ENCODE data around the gene RNF220.

The RNF220 gene

GRCh38 chr1:44587796-44588460 is 182.9 kb downstream of the RNF220 start:
- Histone ChIP-seq H3K4me2 (ENCODE audit: low read length) (no peak overlapping the region), H3K9me2 (replicated peaks; ENCODE audit: control insufficient read depth, low read length) (no peaks in the 10 kb centered on the region), H3K9me3 (ENCODE audit: control insufficient read depth, insufficient read depth, low read length) (no peaks in the 10 kb centered on the region), H4K20me1 (ENCODE audit: control insufficient read depth, insufficient read depth, low read depth, low read length) (no peaks in the 10 kb centered on the region), H3K27me3 (ENCODE audit: control insufficient read depth, low read length) (peaks cover 4% of the 10 kb centered on the region; the same call in 1 of the 2 replicates), H3K79me2 (ENCODE audit: control insufficient read depth, low read length) (no peaks in the 10 kb centered on the region), H3K4me3 (ENCODE audit: low read length) (no peak overlapping the region), H3K36me3 (ENCODE audit: control insufficient read depth, low read length) (no peaks in the 10 kb centered on the region), H3K27ac (ENCODE audit: low read depth, low read length) (no peak overlapping the region), H3K4me1 (ENCODE audit: control insufficient read depth, low read length) (no peaks in the 10 kb centered on the region), H3F3A (ENCODE audit: control insufficient read depth, insufficient read depth) (no peaks in the 10 kb centered on the region)
- TF ChIP-seq CTCF (IDR thresholded peaks at IDR 0.05; ENCODE audit: low read depth, low read length, poor library complexity, severe bottlenecking) (no peak), EZH2phosphoT487 (IDR thresholded peaks at IDR 0.05; ENCODE audit: borderline replicate concordance, low read length) (no peak)

- Histone ChIP-seq H3K9me3 (ENCODE audit: control insufficient read depth, insufficient read depth, low read length) (no peaks in the 10 kb centered on the region), H3K79me2 (ENCODE audit: control insufficient read depth, low read length) (no peaks in the 10 kb centered on the region), H3K27ac (ENCODE audit: low read depth, low read length) (no peak overlapping the region), H3K4me2 (ENCODE audit: low read length) (no peak overlapping the region), H3K9me2 (replicated peaks; ENCODE audit: control insufficient read depth, low read length) (no peaks in the 10 kb centered on the region), H3K27me3 (ENCODE audit: control insufficient read depth, low read length) (peaks cover 4% of the 10 kb centered on the region; the same call in 1 of the 2 replicates), H3K4me1 (ENCODE audit: control insufficient read depth, low read length) (no peaks in the 10 kb centered on the region), H3K4me3 (ENCODE audit: low read length) (no peak overlapping the region), H4K20me1 (ENCODE audit: control insufficient read depth, insufficient read depth, low read depth, low read length) (no peaks in the 10 kb centered on the region), H3F3A (ENCODE audit: control insufficient read depth, insufficient read depth) (no peaks in the 10 kb centered on the region), H3K36me3 (ENCODE audit: control insufficient read depth, low read length) (no peaks in the 10 kb centered on the region)
- TF ChIP-seq EZH2phosphoT487 (IDR thresholded peaks at IDR 0.05; ENCODE audit: borderline replicate concordance, low read length) (no peak), CTCF (IDR thresholded peaks at IDR 0.05; ENCODE audit: low read depth, low read length, poor library complexity, severe bottlenecking) (no peak)
Observed at GRCh38 chr1:44588551-44589210, 183.6 kb downstream of the RNF220 start.

- H3K4me1 ChIP-seq (ENCODE audit: control insufficient read depth, low read length), result no peaks in the 10 kb centered on the region
- H3K27ac ChIP-seq (ENCODE audit: low read depth, low read length), result no peak overlapping the region
- H3K36me3 ChIP-seq (ENCODE audit: control insufficient read depth, low read length), result no peaks in the 10 kb centered on the region
- H3F3A ChIP-seq (ENCODE audit: control insufficient read depth, insufficient read depth), result no peaks in the 10 kb centered on the region
- no peak for TF ChIP-seq CTCF (IDR thresholded peaks at IDR 0.05; ENCODE audit: low read depth, low read length, poor library complexity, severe bottlenecking)
- TF ChIP-seq EZH2phosphoT487 (IDR thresholded peaks at IDR 0.05; ENCODE audit: borderline replicate concordance, low read length), result no peak
- H3K79me2 ChIP-seq (ENCODE audit: control insufficient read depth, low read length), result no peaks in the 10 kb centered on the region
- H3K4me2 ChIP-seq (ENCODE audit: low read length), result no peak overlapping the region
- H3K4me3 ChIP-seq (ENCODE audit: low read length), result no peak overlapping the region
- no peaks in the 10 kb centered on the region for H3K9me3 ChIP-seq (ENCODE audit: control insufficient read depth, insufficient read depth, low read length)
- H4K20me1 ChIP-seq (ENCODE audit: control insufficient read depth, insufficient read depth, low read depth, low read length), result no peaks in the 10 kb centered on the region
- peaks cover 2% of the 10 kb centered on the region; the same call in 1 of the 2 replicates for H3K27me3 ChIP-seq (ENCODE audit: control insufficient read depth, low read length)
- no peaks in the 10 kb centered on the region for H3K9me2 ChIP-seq (replicated peaks; ENCODE audit: control insufficient read depth, low read length)
Observed at GRCh38 chr1:44590475-44590874, 185.4 kb downstream of the RNF220 start.
